Esophagus (tissue), 2 donors: ENCODE measurements around the gene TXNRD2. TPM values are rescaled to one million over a fixed set of nuclear protein-coding genes. Genes with fewer than 3 reads are reported as not detected.
"Not testable (repeated sequence)": the region's sequence is repeated elsewhere in the genome, so short reads cannot be mapped to it uniquely, and the experiment has no call there.

Experiments used
- H3K27ac ChIP-seq, 2 donors: one replicate each; pipeline ENCODE4 v1.5.1; 2013; ENCODE audit warnings: low read depth in 2 of 2, mild to moderate bottlenecking in 2 of 2, inconsistent platforms in 1 of 2, low read length in 1 of 2, moderate library complexity in 1 of 2
- H3K27me3 ChIP-seq, 2 donors: one replicate each; pipeline ENCODE4 v1.6.1; 2013; ENCODE audit warnings: low read length in 2 of 2, control low read depth in 1 of 2, mild to moderate bottlenecking in 1 of 2; ENCODE audit not compliant: insufficient read depth in 2 of 2, control insufficient read depth in 1 of 2
- H3K36me3 ChIP-seq, 2 donors: one replicate each; pipeline ENCODE4 v1.6.1; 2013; ENCODE audit warnings: low read length in 1 of 2; ENCODE audit not compliant: control insufficient read depth in 2 of 2, insufficient read depth in 2 of 2
- H3K4me1 ChIP-seq, 2 donors: one replicate each; pipeline ENCODE4 v1.6.1; 2013; ENCODE audit warnings: low read length in 1 of 2; ENCODE audit not compliant: control insufficient read depth in 2 of 2, insufficient read depth in 2 of 2
- H3K4me3 ChIP-seq, 2 donors: one replicate each; pipeline ENCODE4 v1.5.1; 2013; ENCODE audit warnings: low read length in 2 of 2, mild to moderate bottlenecking in 2 of 2, low read depth in 1 of 2, moderate library complexity in 1 of 2
- H3K9me3 ChIP-seq, 2 donors: one replicate each; pipeline ENCODE4 v1.6.1; 2013; ENCODE audit warnings: mild to moderate bottlenecking in 2 of 2, low read depth in 1 of 2, low read length in 1 of 2, moderate library complexity in 1 of 2; ENCODE audit not compliant: control insufficient read depth in 2 of 2, insufficient read depth in 1 of 2
- WGBS, 2 donors: extraction: QIAGEN DNeasy Blood & Tissue Kit; methylation state at CpG; one replicate each; pipeline ENCODE4 v1.1.7; 2013; 5-methylcytosine and 5-hydroxymethylcytosine counted together
- polyA plus RNA-seq, 2 donors: library from polyadenylated mRNA; stranded (reverse); fragments of 200-250 nt; gene quantifications; one replicate each; pipeline ENCODE4 v1.2.3, GENCODE V29; 2013
- donor health status: healthy with polysubstance abuse.
- donor health status: Bipolar disorder and iron deficiency.

TXNRD2 gene
- polyA plus RNA-seq, 2 donors = 9.6 to 20.6 TPM

DNA sequence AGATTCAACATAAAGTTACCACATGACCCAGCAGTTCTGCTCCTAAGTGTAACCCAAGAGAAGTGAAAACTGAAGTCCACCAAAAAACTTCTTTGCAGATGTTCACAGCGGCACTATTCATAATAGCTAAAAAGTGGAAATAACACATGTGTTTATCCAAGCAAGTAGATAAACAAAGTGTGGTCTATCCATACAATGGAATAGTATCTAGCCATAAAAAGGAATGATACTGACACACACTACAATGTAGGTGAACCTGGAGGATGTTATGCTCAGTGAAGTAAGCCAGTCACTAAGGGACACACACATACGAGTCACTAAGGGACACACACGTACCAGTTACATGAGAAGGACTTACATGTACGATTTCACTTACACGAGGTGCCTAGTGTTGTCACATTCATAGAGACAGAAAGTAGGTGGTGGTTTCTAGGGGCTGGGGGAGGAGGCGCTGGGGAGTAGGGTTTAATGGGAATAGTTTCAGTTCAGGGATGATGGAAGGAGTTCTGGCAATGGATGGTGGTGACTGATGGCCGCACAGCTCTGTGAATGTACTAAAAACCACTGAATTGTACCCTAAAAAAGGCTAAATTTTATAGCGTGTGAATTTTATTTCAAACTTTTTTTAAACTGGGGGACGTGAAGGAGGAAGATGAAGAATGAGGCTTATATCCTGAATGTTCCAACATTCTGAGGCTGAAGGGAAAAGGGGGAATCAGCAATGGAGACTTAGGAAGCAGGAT is 27.2 kb downstream of the TXNRD2 start:
- Histone ChIP-seq H3K27ac (no peak overlapping the region), H3K36me3 (peaks cover 22 to 43% of the 10 kb centered on the region in 2 donors), H3K27me3 (no peaks in the 10 kb centered on the region), H3K4me3 (no peak overlapping the region), H3K9me3 (no peaks in the 10 kb centered on the region), H3K4me1 (no peaks in the 10 kb centered on the region)
- WGBS, 2 donors = 95 to 96% methylated on average over 9 of the region's 9 CpGs

DNA sequence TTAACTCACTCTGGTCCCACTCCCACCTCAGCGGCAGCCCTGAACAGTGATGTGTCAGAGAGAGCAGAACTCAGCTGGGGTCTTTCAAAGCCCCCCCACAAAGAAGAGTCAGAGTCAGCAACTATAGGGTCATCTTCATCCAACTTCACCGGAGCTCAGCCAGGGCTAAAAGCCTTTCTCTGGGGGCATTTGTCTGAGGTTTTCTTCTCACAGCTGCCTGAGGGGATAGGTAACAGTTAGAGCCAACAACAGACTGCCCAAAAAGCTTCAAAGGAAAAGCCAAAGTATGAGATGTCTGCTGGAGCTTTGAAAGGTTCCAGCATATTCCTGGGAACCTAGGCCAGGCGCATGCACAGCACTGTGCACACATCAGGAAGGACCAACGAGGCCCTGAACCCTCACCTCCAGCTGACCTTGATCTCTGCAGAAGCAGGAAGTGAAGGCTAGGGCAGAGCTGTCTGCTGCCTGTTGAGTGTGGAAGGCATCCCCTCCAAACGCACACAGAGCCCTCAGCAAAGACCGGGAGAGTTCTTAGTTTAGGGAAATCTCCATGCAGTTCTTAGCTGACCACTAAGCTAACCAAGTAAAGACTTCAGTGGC is 28.2 kb downstream of the TXNRD2 start:
- WGBS, 2 donors = 90 to 91% methylated on average over 6 of the region's 6 CpGs
- H3K9me3 ChIP-seq = no peaks in the 10 kb centered on the region
- H3K4me3 ChIP-seq = no peak overlapping the region
- no peaks in the 10 kb centered on the region for H3K4me1 ChIP-seq
- no peaks in the 10 kb centered on the region for H3K27me3 ChIP-seq
- no peak overlapping the region for H3K27ac ChIP-seq
- peaks cover 18 to 38% of the 10 kb centered on the region in 2 donors for H3K36me3 ChIP-seq

DNA sequence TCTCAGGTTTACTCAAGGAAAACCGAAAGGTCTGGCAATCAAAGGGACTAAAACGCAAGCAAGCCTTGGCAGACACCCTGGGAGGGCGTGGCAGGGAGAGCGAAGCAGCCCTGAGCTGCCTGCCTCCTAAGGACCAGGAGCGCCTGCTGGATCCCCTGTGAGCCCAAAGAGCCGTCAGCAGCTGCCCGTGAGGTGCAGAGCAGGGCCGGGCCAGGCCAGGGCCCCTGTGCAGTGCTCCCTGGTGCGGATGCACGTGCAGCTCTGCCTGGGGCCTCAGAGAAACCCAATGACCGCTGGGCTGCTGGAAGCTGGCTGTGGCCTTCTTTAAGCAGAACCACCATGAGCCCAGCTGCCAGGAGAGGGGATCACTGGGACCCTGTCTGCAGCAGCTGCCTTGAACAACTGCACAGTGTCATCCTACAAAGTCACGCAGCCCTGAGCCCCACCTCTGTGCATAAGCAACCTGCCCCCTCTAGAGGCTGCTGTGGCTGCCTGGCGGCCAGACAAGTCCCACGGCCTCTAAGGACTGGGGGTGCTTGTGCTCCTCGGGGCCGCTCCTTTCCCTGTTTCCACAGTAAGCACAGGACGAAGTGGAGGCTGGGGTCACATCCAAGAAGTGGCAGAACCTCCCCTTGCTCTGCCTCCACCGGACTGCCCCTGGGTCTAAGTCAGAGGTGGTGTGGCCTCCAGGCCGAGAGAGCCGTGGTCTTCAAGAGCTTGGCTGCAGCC is 29.2 kb downstream of the TXNRD2 start:
- Histone ChIP-seq H3K27ac (no peak overlapping the region), H3K27me3 (no peaks in the 10 kb centered on the region)

DNA sequence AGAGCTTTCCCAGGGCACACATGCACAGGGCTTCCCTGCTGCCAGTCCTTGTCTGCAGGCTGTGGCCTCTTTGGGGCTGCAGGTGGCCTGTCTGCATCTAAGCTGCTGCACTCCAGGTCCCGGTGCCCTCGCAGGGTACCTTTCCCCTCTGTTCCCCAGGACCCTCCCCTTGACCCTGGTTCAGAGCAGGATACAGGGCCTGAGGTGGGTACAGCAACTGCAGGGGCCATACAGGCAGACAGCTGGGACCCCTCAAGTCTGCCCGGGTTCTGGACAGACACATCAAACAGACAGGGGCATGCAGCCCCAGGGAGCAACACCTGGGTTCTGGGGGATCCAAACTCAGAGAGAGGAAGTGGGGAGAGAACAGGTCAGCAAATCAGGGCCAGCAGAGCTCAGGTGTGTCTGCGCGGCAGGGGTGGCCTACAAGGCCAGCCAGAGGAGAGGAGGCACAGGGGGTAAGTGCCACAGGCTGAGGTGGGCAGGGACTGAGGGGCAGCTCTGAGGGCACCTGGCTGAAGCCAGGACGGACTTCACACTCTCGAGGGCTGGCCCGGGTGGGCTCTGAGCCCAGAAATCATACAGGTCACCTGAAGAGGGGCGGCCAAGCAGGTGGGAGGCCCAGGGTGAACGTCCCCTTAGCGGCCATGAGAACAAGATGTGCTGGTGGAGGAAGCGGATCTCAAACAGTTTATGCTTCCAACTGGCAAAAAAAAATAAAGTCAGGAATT is 29.9 kb downstream of the TXNRD2 start:
- WGBS, 2 donors = 73 to 78% methylated on average over 12 of the region's 12 CpGs

More for the DNA sequence above, 29.2 kb downstream of the TXNRD2 start:
- Histone ChIP-seq H3K9me3 (no peaks in the 10 kb centered on the region), H3K4me1 (no peaks in the 10 kb centered on the region), H3K36me3 (peaks cover 18 to 34% of the 10 kb centered on the region in 2 donors), H3K4me3 (no peak overlapping the region)
- WGBS, 2 donors = 64 to 74% methylated on average over 19 to 20 of the region's 20 CpGs

DNA sequence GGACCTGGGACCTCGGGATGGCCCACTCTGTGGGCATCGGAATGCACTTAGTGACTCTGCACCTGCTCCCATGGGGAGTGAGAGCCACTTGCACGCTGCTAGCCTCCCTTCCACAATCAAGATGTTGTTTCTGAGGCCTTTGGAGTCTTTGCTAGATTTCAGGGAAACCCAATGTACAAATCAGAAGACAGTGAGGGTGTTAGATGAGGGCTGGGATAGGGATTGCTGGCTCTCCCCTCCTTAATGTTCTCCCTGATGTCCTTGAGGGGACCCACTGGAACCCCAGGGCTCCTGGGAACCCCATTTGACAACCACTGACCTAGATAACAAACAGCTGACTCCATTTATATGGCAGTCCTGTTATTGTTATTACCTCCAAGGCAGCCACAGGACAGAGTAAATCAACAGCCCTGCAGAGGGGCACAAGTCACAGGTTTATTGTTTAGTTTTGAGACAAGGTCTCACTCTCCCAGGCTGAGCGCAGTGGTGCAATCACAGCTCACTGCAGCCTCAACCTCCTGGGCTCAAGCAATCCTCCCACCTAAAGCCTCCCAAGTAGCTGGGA is 31.4 kb downstream of the TXNRD2 start:
- Histone ChIP-seq H3K27ac (no peak overlapping the region), H3K4me3 (no peak overlapping the region), H3K4me1 (no peaks in the 10 kb centered on the region), H3K27me3 (no peaks in the 10 kb centered on the region), H3K9me3 (no peaks in the 10 kb centered on the region), H3K36me3 (peaks cover 9 to 25% of the 10 kb centered on the region in 2 donors)
- WGBS, 2 donors = 31 to 36% methylated on average over 4 of the region's 4 CpGs

More for the DNA sequence above, 29.9 kb downstream of the TXNRD2 start:
- Histone ChIP-seq H3K4me3 (no peak overlapping the region), H3K36me3 (peaks cover 18 to 30% of the 10 kb centered on the region in 2 donors), H3K9me3 (no peaks in the 10 kb centered on the region), H3K27ac (no peak overlapping the region), H3K4me1 (no peaks in the 10 kb centered on the region), H3K27me3 (no peaks in the 10 kb centered on the region)

DNA sequence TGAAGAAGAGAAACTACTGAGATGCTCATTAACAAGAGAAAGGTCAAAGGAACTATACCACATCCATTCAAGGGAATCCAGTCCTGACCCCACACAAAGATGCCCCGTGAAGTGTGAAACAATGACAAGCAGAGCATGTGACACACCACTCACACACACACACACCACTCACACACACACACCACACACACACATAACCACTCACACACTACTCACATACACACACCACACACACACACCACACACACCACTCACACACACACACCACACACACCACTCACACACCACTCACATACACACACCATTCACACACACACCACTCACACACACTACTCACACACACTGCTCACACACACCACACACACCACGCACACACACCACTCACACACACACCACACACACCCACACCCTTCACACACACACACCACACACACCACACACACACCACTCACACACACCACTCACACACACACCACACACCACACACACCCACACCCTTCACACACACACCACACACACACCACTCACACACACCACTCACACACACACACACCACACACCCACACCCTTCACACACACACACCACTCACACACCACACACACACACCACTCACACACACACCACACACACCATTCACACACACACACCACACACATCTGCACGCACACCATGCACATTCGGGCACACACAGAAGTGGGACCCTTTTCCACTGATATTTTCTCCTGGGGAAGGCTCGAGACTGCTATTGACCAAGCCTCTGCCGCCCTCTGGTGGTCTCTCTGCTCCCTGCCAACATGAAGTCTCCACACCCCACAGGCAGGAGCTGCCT is 32.1 kb downstream of the TXNRD2 start:
- whole genome bisulfite sequencing, 2 donors = 35 to 36% methylated on average over 6 of the region's 6 CpGs
- H3K36me3 ChIP-seq = peaks cover 3 to 20% of the 10 kb centered on the region in 2 donors

DNA sequence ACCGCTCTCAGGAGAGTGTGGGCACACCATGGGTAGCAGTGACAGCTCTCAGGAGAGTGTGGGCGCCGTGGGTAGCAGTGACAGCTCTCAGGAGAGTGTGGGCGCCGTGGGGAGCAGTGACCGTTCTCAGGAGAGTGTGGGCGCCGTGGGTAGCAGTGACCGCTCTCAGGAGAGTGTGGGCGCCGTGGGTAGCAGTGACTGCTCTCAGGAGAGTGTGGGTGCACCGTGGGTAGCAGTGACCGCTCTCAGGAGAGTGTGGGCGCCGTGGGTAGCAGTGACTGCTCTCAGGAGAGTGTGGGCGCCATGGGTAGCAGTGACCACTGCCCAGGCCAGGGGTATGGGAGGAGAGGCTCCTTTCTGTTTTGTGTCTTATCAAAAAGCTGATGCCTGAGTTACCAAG is 33.7 kb downstream of the TXNRD2 start:
- peaks cover 0 to 16% of the 10 kb centered on the region in 2 donors for H3K36me3 ChIP-seq
- not testable (repeated sequence) for H3K9me3 ChIP-seq, H3K4me3 ChIP-seq, H3K4me1 ChIP-seq, H3K27me3 ChIP-seq, H3K27ac ChIP-seq
- 92% methylated on average over 16 of the region's 16 CpGs for WGBS, 2 donors

More for the DNA sequence above, 32.1 kb downstream of the TXNRD2 start:
- Histone ChIP-seq H3K27me3 (no peaks in the 10 kb centered on the region), H3K27ac (no peak overlapping the region), H3K9me3 (no peaks in the 10 kb centered on the region), H3K4me1 (no peaks in the 10 kb centered on the region), H3K4me3 (no peak overlapping the region)

DNA sequence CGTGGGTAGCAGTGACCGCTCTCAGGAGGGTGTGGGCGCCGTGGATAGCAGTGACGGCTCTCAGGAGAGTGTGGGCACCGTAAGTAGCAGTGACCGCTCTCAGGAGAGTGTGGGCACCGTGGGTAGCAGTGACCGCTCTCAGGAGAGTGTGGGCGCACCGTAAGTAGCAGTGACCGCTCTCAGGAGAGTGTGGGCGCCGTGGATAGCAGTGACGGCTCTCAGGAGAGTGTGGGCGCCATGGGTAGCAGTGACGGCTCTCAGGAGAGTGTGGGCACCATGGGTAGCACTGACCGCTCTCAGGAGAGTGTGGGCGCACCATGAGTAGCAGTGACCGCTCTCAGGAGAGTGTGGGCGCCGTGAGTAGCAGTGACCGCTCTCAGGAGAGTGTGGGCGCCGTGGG is 34.8 kb downstream of the TXNRD2 start:
- WGBS, 2 donors = 92 to 93% methylated on average over 25 of the region's 25 CpGs
- not testable (repeated sequence) for H3K4me3 ChIP-seq

More for the DNA sequence above, 34.8 kb downstream of the TXNRD2 start:
- not testable (repeated sequence) for H3K9me3 ChIP-seq, H3K27me3 ChIP-seq, H3K27ac ChIP-seq, H3K4me1 ChIP-seq
- H3K36me3 ChIP-seq = peaks cover 0 to 10% of the 10 kb centered on the region in 2 donors
